Astrocyte (in vitro differentiated cells and primary cell): ENCODE measurements around the gene GLYR1.

Experiments used
- EZH2 ChIP-seq: IDR thresholded peaks from 2 replicates; pipeline ENCODE4 v1.6.1; 2012; ENCODE audit warnings: mild to moderate bottlenecking, low read length, inconsistent platforms; ENCODE audit not compliant: insufficient read depth
- TF ChIP-seq, protein P1 (sequence below): IDR thresholded peaks from 2 replicates; pipeline ENCODE4 v1.5.1; 2011; ENCODE audit warnings: low read depth, mild to moderate bottlenecking, inconsistent platforms, low read length, moderate library complexity; ENCODE audit not compliant: insufficient read depth

DNA sequence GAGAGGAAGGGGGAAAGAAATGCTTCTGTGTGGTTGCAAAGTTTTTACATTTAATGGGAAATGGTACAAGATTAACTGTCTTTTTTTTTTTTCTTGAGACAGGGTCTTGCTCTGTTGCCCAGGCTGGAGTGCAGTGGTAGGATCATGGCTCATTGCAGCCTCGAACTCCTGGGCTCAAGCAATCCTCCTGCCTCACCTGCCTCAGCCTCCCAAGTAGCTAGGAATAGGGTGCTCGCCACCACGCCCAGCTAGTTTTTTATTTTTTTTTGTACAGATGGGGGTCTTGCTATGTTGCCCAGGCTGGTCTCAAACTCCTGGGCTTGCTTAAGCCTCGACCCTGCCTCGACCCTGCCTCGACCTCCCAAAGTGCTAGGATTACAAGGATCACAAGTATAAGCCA is 40.8 kb downstream of the GLYR1 start:
- TF ChIP-seq, protein P1, sequence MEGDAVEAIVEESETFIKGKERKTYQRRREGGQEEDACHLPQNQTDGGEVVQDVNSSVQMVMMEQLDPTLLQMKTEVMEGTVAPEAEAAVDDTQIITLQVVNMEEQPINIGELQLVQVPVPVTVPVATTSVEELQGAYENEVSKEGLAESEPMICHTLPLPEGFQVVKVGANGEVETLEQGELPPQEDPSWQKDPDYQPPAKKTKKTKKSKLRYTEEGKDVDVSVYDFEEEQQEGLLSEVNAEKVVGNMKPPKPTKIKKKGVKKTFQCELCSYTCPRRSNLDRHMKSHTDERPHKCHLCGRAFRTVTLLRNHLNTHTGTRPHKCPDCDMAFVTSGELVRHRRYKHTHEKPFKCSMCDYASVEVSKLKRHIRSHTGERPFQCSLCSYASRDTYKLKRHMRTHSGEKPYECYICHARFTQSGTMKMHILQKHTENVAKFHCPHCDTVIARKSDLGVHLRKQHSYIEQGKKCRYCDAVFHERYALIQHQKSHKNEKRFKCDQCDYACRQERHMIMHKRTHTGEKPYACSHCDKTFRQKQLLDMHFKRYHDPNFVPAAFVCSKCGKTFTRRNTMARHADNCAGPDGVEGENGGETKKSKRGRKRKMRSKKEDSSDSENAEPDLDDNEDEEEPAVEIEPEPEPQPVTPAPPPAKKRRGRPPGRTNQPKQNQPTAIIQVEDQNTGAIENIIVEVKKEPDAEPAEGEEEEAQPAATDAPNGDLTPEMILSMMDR, result no peak
- TF ChIP-seq EZH2, result no peak
